Measurements from ENCODE around the gene TGFBI. TPM values are rescaled to one million over a fixed set of nuclear protein-coding genes. Genes with fewer than 3 reads are reported as not detected.
"Not testable (repeated sequence)": the region's sequence is repeated elsewhere in the genome, so short reads cannot be mapped to it uniquely, and the experiment has no call there.

Gene TGFBI
- total and polyA plus RNA-seq, 7 donors, result 18.8 to 35.9 (median 28.3) TPM

DNA sequence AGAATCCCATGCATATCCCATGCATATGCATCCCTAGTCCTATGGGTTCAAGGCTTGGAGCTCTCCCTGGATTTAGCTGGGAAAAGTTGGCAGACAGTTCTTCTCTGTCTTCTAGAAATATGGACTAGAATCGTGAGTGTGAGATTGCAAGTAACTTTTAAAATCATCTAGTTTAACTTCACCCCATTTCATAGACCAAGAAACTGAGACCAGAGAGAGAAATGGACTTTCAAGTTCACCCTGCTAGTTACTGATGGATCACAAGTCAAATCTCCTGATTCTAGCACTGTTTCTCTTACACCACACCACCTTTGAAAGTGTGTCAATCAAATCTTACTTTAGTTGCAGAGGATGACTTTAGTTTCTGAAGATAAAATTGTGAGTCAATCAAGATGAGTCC lies 13.4 kb downstream of the TGFBI start:
- H3K4me3 ChIP-seq, result no peak overlapping the region
- DNase-seq (no peak), ATAC-seq (no peak)
- intact Hi-C loops (cut with DNase I), result no loop called here
- no peak overlapping the region for H3K27ac ChIP-seq
- TF ChIP-seq, protein P1, sequence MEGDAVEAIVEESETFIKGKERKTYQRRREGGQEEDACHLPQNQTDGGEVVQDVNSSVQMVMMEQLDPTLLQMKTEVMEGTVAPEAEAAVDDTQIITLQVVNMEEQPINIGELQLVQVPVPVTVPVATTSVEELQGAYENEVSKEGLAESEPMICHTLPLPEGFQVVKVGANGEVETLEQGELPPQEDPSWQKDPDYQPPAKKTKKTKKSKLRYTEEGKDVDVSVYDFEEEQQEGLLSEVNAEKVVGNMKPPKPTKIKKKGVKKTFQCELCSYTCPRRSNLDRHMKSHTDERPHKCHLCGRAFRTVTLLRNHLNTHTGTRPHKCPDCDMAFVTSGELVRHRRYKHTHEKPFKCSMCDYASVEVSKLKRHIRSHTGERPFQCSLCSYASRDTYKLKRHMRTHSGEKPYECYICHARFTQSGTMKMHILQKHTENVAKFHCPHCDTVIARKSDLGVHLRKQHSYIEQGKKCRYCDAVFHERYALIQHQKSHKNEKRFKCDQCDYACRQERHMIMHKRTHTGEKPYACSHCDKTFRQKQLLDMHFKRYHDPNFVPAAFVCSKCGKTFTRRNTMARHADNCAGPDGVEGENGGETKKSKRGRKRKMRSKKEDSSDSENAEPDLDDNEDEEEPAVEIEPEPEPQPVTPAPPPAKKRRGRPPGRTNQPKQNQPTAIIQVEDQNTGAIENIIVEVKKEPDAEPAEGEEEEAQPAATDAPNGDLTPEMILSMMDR (IDR thresholded peaks at IDR 0.05), result no peak
- H3K36me3 ChIP-seq (ENCODE audit: insufficient read depth in 1 of 2, low read depth in 1 of 2), result no peaks in the 10 kb centered on the region
- H3K4me1 ChIP-seq, result peaks cover 12% of the 10 kb centered on the region
- peaks cover 3% of the 10 kb centered on the region for H3K9me3 ChIP-seq
- no peaks in the 10 kb centered on the region for H3K27me3 ChIP-seq (ENCODE audit: insufficient read depth in 3 of 3, low read length in 2 of 3)
- WGBS, 3 donors, result 70 to 73% (median 71%) methylated on average over 1 of the region's 1 CpG

DNA sequence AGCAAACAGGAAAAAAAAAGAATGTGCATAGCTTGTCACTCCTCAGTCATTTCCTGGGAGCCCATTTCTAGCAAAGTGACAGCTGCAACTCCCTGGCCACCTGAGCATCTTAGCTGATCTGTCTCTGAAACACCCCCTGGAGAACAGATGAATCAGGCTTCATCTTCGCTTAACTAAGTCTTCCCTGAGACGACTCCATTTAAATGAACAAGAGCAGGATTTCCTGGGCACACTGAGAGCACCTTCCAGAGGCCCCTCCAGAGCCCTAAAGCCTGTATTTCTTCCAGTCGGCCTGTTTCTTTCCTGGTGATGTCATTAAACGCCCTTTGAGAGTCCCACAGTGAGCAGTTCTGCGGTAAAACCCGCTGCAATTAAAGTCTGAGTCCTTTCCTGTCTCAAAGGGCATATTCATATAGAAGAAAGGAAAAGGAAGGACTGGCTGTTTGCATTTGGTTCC lies 13.9 kb downstream of the TGFBI start:
- Histone ChIP-seq H3K4me1 (peaks cover 7% of the 10 kb centered on the region), H3K9me3 (peaks cover 3% of the 10 kb centered on the region), H3K36me3 (ENCODE audit: insufficient read depth in 1 of 2, low read depth in 1 of 2) (no peaks in the 10 kb centered on the region), H3K27ac (no peak overlapping the region), H3K4me3 (no peak overlapping the region), H3K27me3 (ENCODE audit: insufficient read depth in 3 of 3, low read length in 2 of 3) (no peaks in the 10 kb centered on the region)
- TF ChIP-seq, protein P1 (IDR thresholded peaks at IDR 0.05), result no peak
- no peak for ATAC-seq
- DNase-seq, result no peak
- intact Hi-C loops (cut with DNase I), result no loop called here
- WGBS, 3 donors, result 58 to 63% (median 62%) methylated on average over 6 of the region's 6 CpGs

DNA sequence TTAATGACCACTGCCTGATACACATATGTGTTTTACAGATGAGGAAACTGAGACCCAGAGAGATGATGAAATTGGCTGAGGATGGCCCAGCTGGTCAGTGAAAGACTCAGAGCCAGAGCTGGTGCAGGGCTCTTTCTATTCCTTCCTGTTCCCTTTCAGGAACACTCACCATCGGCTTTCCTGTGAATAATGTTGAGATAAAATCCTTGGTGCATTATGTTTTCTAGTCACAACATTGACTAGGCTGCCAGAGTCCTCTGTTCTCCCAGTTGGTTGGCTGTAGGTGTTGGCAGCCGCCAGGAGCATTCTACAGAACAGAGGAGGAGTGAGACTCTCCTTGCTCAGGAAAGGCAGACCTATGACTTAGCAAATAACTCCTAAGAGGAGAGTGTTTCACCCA lies 14.8 kb downstream of the TGFBI start:
- H3K27me3 ChIP-seq (ENCODE audit: insufficient read depth in 3 of 3, low read length in 2 of 3), result no peaks in the 10 kb centered on the region
- DNase-seq (no peak), ATAC-seq (no peak)
- no peak overlapping the region for H3K27ac ChIP-seq
- intact Hi-C loops (cut with DNase I), result no loop called here
- H3K36me3 ChIP-seq (ENCODE audit: insufficient read depth in 1 of 2, low read depth in 1 of 2), result no peaks in the 10 kb centered on the region
- 79 to 91% (median 81%) methylated on average over 2 of the region's 2 CpGs for WGBS, 3 donors
- TF ChIP-seq, protein P1 (IDR thresholded peaks at IDR 0.05), result no peak
- H3K4me3 ChIP-seq, result no peak overlapping the region
- peaks cover 4% of the 10 kb centered on the region for H3K4me1 ChIP-seq
- peaks cover 3% of the 10 kb centered on the region for H3K9me3 ChIP-seq

DNA sequence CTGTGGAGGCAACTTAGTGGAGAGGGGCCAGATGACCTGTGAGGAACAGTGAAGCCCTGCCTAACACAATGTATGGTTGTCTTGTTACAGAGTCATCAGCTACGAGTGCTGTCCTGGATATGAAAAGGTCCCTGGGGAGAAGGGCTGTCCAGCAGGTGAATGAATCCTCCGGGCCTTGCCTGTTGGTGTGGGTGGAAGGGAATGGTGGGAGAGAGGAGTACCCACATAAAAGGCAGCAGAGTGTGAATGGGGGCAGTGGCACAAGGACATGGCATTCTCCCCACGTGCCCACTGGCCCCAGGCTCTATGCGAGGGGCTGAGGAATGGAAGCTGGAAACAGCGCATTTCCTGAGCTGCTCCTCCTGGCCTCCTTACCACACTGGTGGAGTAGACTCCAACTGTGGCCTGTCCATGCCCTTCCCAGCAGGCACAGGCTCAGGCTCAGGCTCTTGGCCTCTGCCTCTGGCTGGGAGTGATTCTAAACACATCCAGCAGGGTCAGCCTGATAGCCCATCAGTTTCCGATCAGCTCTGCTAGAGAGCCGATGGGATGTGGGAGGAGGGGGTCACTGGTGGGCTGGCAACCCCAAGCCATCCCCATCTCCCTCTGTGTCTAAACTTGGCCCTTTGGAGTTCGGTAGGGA lies 15.3 kb downstream of the TGFBI start:
- WGBS, 3 donors, result 91 to 96% (median 93%) methylated on average over 8 of the region's 8 CpGs
- intact Hi-C loops (cut with DNase I), result no loop called here

DNA sequence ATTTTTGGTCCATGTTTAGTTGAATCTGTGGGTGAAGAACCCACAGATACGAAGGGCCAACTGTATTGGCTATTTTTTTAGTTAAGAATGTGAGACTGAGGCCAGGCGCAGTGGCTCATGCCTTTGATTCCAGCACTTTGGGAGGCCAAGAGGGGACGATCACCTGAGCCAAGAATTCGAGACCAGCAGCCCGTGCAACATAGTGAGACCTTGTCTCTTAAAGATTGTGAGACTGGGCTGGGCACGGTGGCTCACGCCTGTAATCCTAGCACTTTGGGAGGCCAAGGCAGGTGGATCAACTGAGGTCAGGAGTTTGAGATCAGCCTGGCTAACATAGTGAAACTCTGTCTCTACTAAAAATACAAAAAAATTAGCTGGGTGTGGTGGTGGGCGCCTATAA lies 16.2 kb downstream of the TGFBI start:
- H3K4me3 ChIP-seq; intact Hi-C loops (cut with DNase I); DNase-seq; ATAC-seq; H3K9me3 ChIP-seq; H3K4me1 ChIP-seq; H3K27ac ChIP-seq; H3K27me3 ChIP-seq (ENCODE audit: insufficient read depth in 3 of 3, low read length in 2 of 3); H3K36me3 ChIP-seq (ENCODE audit: insufficient read depth in 1 of 2, low read depth in 1 of 2): not testable (repeated sequence)
- 52 to 77% (median 61%) methylated on average over 8 of the region's 8 CpGs for WGBS, 3 donors

More for the DNA sequence above, 15.3 kb downstream of the TGFBI start:
- peaks cover under 1% of the 10 kb centered on the region for H3K9me3 ChIP-seq
- H3K4me3 ChIP-seq, result no peak overlapping the region
- peaks cover 4% of the 10 kb centered on the region for H3K4me1 ChIP-seq
- no peak for ATAC-seq
- H3K36me3 ChIP-seq (ENCODE audit: insufficient read depth in 1 of 2, low read depth in 1 of 2), result peaks cover 0 to 3% of the 10 kb centered on the region in 2 donors
- TF ChIP-seq, protein P1 (IDR thresholded peaks at IDR 0.05), result no peak
- H3K27ac ChIP-seq, result no peak overlapping the region
- no peaks in the 10 kb centered on the region for H3K27me3 ChIP-seq (ENCODE audit: insufficient read depth in 3 of 3, low read length in 2 of 3)
- DNase-seq, result no peak
